ENCODE data around the gene JARID2.

Gene JARID2

DNA sequence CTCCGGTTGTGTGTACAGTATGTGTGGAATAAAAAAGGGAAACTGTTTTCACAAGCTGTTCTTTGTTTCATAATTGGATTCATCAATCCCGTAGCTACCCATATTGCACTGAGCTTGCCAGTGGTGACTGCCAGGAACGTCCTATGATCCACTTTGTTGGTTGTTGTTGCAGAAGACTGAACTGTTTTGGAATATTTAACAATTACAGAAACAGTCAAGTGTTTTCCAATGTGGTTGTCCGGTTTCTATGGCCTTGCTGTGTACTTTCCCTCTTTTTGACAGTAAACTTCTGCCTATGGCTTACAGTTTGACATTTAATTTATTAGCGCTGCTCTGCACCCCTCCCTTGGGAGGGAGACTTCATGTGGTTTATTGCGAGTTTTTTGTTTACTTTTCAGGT is 275.7 kb downstream of the JARID2 start:
- ChIA-PET CTCF (interaction anchor here (0.6 to 1.4 kb wide), 4 partner anchors 10 to 102 kb away, joined by 3 to 7 read pairs (median 4); no protein-coding TSS in a partner anchor), POLR2A (interaction anchor here (1.1 kb wide), 1 partner anchor 13 kb away, joined by 3 read pairs; no protein-coding TSS in a partner anchor)
- Histone ChIP-seq H3K4me1 (ENCODE audit: control extremely low read depth in 1 of 4, control insufficient read depth in 4 of 4, insufficient read depth in 4 of 4, low read length in 3 of 4) (peaks cover 0 to 18% (median 11%) of the 10 kb centered on the region in 4 experiments), H3K36me3 (ENCODE audit: control insufficient read depth in 4 of 4, insufficient read depth in 4 of 4, low read length in 3 of 4) (peaks cover 15 to 93% (median 84%) of the 10 kb centered on the region in 4 experiments), H3K4me3 (ENCODE audit: control insufficient read depth in 1 of 7, extremely low read depth in 1 of 7, insufficient read depth in 4 of 7, low read depth in 2 of 7, low read length in 6 of 7) (no peak overlapping the region), H3K27ac (ENCODE audit: insufficient read depth in 1 of 2, low read depth in 1 of 2, low read length in 2 of 2, poor library complexity in 1 of 2, severe bottlenecking in 2 of 2) (peak overlapping the region; percentile 2 to 50), H3K27me3 (replicated peaks in 2 of 5; ENCODE audit: control insufficient read depth in 4 of 5, insufficient read depth in 5 of 5, low read length in 4 of 5) (no peaks in the 10 kb centered on the region), H3K9me3 (ENCODE audit: control extremely low read depth in 1 of 5, control insufficient read depth in 4 of 5, insufficient read depth in 2 of 5, low read depth in 1 of 5, low read length in 4 of 5) (peaks cover 0 to 3% (median 0%) of the 10 kb centered on the region in 5 experiments)
- no peak for DNase-seq
- WGBS (ENCODE audit: insufficient coverage): 60% methylated on average over 1 of the region's 6 CpGs

DNA sequence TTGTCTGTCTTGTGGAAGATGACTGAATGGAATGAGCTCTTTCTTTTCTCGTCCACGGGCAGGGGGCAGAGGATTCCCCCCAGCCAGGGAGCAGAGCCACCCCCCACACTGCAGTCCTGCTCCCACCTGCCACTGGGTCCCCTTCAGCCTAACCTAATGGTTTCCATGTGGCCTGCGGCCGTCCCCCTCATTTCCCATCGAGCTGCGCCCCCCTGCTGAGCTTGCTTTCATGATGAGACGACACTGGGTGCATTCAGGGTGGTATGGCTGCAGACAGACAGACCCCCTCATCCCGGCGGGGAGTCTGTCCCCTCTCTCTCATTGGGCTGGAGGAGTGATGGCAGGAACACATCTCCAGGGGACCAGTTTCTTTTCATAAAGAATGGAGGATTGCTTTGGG is 276.2 kb downstream of the JARID2 start:
- Histone ChIP-seq H3K27me3 (replicated peaks in 2 of 5; ENCODE audit: control insufficient read depth in 4 of 5, insufficient read depth in 5 of 5, low read length in 4 of 5) (no peaks in the 10 kb centered on the region), H3K4me1 (ENCODE audit: control extremely low read depth in 1 of 4, control insufficient read depth in 4 of 4, insufficient read depth in 4 of 4, low read length in 3 of 4) (peaks cover 0 to 18% (median 11%) of the 10 kb centered on the region in 4 experiments), H3K27ac (ENCODE audit: insufficient read depth in 1 of 2, low read depth in 1 of 2, low read length in 2 of 2, poor library complexity in 1 of 2, severe bottlenecking in 2 of 2) (peak overlapping the region; percentile 2 to 50), H3K36me3 (ENCODE audit: control insufficient read depth in 4 of 4, insufficient read depth in 4 of 4, low read length in 3 of 4) (peaks cover 15 to 90% (median 79%) of the 10 kb centered on the region in 4 experiments), H3K9me3 (ENCODE audit: control extremely low read depth in 1 of 5, control insufficient read depth in 4 of 5, insufficient read depth in 2 of 5, low read depth in 1 of 5, low read length in 4 of 5) (peaks cover 0 to 3% (median 0%) of the 10 kb centered on the region in 5 experiments), H3K4me3 (ENCODE audit: control insufficient read depth in 1 of 7, extremely low read depth in 1 of 7, insufficient read depth in 4 of 7, low read depth in 2 of 7, low read length in 6 of 7) (peak overlapping the region in 1 of 7 experiments; percentile 1)
- DNase-seq: no peak
- POLR2A ChIA-PET: interaction anchor here (1.1 kb wide), 1 partner anchor 13 kb away, joined by 3 read pairs; no protein-coding TSS in a partner anchor
- WGBS (ENCODE audit: insufficient coverage): 91% methylated on average over 7 of the region's 9 CpGs
- CTCF ChIA-PET: interaction anchor here (0.6 to 1.4 kb wide), 4 partner anchors 10 to 102 kb away, joined by 3 to 7 read pairs (median 4); no protein-coding TSS in a partner anchor

DNA sequence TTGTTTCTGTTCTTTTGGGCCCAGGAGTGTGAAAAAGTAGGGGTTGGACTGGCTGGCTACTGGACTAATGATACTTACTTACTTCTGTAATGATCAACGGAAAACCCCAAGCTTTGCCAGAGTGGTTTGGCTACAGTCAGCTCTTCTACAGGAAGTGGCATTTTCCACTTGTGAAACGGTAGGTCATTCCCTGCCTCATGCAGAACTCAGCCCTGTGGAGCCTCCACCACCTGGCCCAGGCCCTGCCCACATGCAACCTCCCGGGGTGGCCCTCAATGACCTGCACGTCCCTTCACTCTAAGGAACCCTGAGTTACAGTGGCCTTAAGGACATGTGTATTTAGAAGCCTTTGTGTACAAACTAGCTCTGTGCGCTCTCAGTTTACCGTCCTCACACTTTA is 276.6 kb downstream of the JARID2 start:
- peak overlapping the region in 1 of 7 experiments; percentile 1 for H3K4me3 ChIP-seq (ENCODE audit: control insufficient read depth in 1 of 7, extremely low read depth in 1 of 7, insufficient read depth in 4 of 7, low read depth in 2 of 7, low read length in 6 of 7)
- peaks cover 0 to 18% (median 11%) of the 10 kb centered on the region in 4 experiments for H3K4me1 ChIP-seq (ENCODE audit: control extremely low read depth in 1 of 4, control insufficient read depth in 4 of 4, insufficient read depth in 4 of 4, low read length in 3 of 4)
- CTCF ChIA-PET: interaction anchor here (1.2 to 1.4 kb wide), 3 partner anchors 9 to 102 kb away, joined by 3 to 7 read pairs (median 4); no protein-coding TSS in a partner anchor
- peak overlapping the region in 1 of 2 experiments; percentile 50 for H3K27ac ChIP-seq (ENCODE audit: insufficient read depth in 1 of 2, low read depth in 1 of 2, low read length in 2 of 2, poor library complexity in 1 of 2, severe bottlenecking in 2 of 2)
- peaks cover 0 to 3% (median 0%) of the 10 kb centered on the region in 5 experiments for H3K9me3 ChIP-seq (ENCODE audit: control extremely low read depth in 1 of 5, control insufficient read depth in 4 of 5, insufficient read depth in 2 of 5, low read depth in 1 of 5, low read length in 4 of 5)
- WGBS (ENCODE audit: insufficient coverage): 45% methylated on average over 4 of the region's 6 CpGs
- no peaks in the 10 kb centered on the region for H3K27me3 ChIP-seq (replicated peaks in 2 of 5; ENCODE audit: control insufficient read depth in 4 of 5, insufficient read depth in 5 of 5, low read length in 4 of 5)
- peaks cover 15 to 89% (median 75%) of the 10 kb centered on the region in 4 experiments for H3K36me3 ChIP-seq (ENCODE audit: control insufficient read depth in 4 of 4, insufficient read depth in 4 of 4, low read length in 3 of 4)
- peak in 2 of 3 donors; percentile 52 to 53 for DNase-seq
- POLR2A ChIA-PET: interaction anchor here (1.1 kb wide), 1 partner anchor 13 kb away, joined by 3 read pairs; no protein-coding TSS in a partner anchor

DNA sequence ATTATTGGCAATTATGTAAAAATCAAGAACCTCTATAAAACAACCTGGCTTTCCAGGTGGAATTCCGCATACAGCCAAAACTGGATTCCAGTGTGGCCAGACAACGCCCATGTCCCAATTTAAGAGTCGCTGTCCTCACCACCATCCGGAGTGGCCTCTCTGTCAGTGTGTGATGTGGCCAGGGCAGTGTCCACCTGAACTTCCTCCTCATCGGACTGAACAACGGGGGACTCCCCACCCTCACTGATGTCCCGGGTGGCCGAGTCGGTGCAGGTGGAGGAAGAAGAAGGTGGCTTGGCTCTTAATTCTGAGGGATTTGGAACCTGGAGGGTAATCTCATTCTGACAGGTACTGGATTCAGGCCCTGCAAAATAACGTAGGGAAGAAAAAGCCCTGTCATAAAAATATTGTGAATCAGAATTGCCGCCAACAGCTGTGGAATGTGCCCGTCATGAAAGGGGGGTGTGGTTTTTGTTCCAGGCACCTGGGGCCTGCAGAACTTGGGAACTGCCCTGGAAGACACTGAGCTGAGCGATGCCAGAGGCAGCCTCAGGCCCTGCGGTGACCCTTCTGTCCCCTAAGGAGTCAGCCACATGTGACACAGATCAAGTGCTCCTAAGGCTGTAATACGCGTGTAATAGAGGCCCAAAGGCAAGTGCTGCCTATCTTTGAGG is 277.1 kb downstream of the JARID2 start:
- CTCF ChIA-PET: interaction anchor here (1.1 to 1.2 kb wide), 2 partner anchors 10 to 42 kb away, joined by 3 to 4 read pairs; no protein-coding TSS in a partner anchor
- DNase-seq: no peak
- Histone ChIP-seq H3K27ac (ENCODE audit: insufficient read depth in 1 of 2, low read depth in 1 of 2, low read length in 2 of 2, poor library complexity in 1 of 2, severe bottlenecking in 2 of 2) (peak overlapping the region in 1 of 2 experiments; percentile 10), H3K9me3 (ENCODE audit: control extremely low read depth in 1 of 5, control insufficient read depth in 4 of 5, insufficient read depth in 2 of 5, low read depth in 1 of 5, low read length in 4 of 5) (peaks cover 0 to 6% (median 0%) of the 10 kb centered on the region in 5 experiments), H3K4me3 (ENCODE audit: control insufficient read depth in 1 of 7, extremely low read depth in 1 of 7, insufficient read depth in 4 of 7, low read depth in 2 of 7, low read length in 6 of 7) (no peak overlapping the region), H3K4me1 (ENCODE audit: control extremely low read depth in 1 of 4, control insufficient read depth in 4 of 4, insufficient read depth in 4 of 4, low read length in 3 of 4) (peaks cover 0 to 18% (median 11%) of the 10 kb centered on the region in 4 experiments), H3K27me3 (replicated peaks in 2 of 5; ENCODE audit: control insufficient read depth in 4 of 5, insufficient read depth in 5 of 5, low read length in 4 of 5) (no peaks in the 10 kb centered on the region), H3K36me3 (ENCODE audit: control insufficient read depth in 4 of 4, insufficient read depth in 4 of 4, low read length in 3 of 4) (peaks cover 13 to 89% (median 73%) of the 10 kb centered on the region in 4 experiments)
- POLR2A ChIA-PET: no interaction called here
- WGBS (ENCODE audit: insufficient coverage): 95% methylated on average over 14 of the region's 16 CpGs

DNA sequence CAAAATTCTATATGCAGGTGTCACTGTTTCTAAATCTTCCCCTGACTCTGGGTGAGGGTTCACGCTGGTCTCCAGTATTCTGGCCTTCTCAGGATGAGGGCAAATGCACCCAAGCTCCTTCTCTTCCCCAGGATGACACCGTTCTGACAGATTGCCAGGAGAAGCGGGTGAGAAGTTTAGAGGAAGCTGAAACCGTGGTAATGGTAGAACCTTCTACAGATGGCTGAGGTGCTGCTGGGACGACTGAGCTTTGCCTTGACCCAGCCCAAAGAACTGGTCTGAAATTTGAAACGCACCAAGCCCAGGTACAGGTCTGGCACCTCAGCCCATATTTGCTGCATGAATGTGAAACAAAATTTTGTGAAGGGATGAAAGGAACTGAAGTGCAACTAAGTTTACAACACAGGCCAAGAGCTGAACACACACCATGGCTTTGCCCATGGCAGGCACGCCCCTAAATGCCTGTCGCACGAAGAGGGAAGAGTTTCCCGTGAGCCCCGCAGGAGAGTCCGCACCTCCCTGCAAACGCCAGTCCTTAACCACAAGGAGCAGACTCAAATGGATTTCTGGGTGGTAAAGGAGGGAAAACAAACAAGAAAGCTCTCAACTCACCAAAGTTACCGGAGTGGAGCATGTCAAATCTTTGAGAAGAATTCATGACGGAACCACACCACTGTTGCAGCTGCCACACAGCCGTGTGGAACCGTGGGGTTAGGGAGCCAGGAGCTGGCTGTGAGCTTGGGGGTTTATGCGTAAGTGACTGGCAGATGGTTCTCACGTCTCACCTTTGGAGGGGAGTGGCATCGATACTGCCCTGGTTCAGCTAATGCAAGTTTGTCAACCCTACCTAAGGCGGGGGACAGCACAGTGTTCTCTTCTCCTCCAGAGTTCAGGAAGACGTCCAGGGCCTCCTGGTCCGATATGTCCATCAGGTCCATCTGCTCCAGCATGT is 278.1 kb downstream of the JARID2 start:
- ChIA-PET POLR2A (interaction anchor here (0.6 kb wide), 1 partner anchor 581 kb away, joined by 3 read pairs; no protein-coding TSS in a partner anchor), CTCF (interaction anchor here (0.7 to 2.0 kb wide), 4 partner anchors 10 to 102 kb away, joined by 3 to 4 read pairs (median 4); no protein-coding TSS in a partner anchor)
- Histone ChIP-seq H3K36me3 (ENCODE audit: control insufficient read depth in 4 of 4, insufficient read depth in 4 of 4, low read length in 3 of 4) (peaks cover 13 to 89% (median 72%) of the 10 kb centered on the region in 4 experiments), H3K4me3 (ENCODE audit: control insufficient read depth in 1 of 7, extremely low read depth in 1 of 7, insufficient read depth in 4 of 7, low read depth in 2 of 7, low read length in 6 of 7) (no peak overlapping the region), H3K4me1 (ENCODE audit: control extremely low read depth in 1 of 4, control insufficient read depth in 4 of 4, insufficient read depth in 4 of 4, low read length in 3 of 4) (peaks cover 0 to 18% (median 11%) of the 10 kb centered on the region in 4 experiments), H3K9me3 (ENCODE audit: control extremely low read depth in 1 of 5, control insufficient read depth in 4 of 5, insufficient read depth in 2 of 5, low read depth in 1 of 5, low read length in 4 of 5) (peaks cover 0 to 11% (median 0%) of the 10 kb centered on the region in 5 experiments), H3K27ac (ENCODE audit: insufficient read depth in 1 of 2, low read depth in 1 of 2, low read length in 2 of 2, poor library complexity in 1 of 2, severe bottlenecking in 2 of 2) (no peak overlapping the region), H3K27me3 (replicated peaks in 2 of 5; ENCODE audit: control insufficient read depth in 4 of 5, insufficient read depth in 5 of 5, low read length in 4 of 5) (no peaks in the 10 kb centered on the region)
- no peak for DNase-seq
- WGBS (ENCODE audit: insufficient coverage): 95% methylated on average over 21 of the region's 23 CpGs

DNA sequence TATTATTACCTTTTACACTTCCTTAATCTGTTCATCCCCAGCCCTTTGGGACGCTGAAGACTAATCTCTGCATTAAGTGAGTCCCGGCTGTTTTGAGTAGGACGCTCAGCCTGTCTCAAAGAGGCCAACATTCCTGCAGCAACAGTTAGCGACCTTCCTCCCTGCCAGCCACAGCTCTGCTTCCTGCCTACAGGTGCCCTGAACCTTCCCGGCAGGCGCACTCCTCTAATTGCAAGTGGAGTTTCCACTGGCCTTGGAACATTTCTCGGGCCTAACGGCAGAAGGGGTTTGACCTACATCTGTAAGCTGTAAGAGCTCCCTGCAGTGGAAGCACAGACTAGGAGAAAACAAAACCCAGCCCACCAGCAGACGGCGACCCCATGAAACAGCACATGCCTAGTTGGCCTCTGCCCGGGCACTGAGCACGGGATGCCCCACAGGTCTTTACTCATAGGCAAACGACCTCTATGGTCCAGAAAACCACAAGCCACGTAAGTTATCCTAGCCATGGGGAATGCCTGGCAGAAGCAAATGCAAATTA is 279.1 kb downstream of the JARID2 start:
- CTCF ChIA-PET: interaction anchor here (0.7 to 2.0 kb wide), 2 partner anchors 11 to 101 kb away, joined by 3 to 4 read pairs; no protein-coding TSS in a partner anchor
- peaks cover 10 to 87% (median 69%) of the 10 kb centered on the region in 4 experiments for H3K36me3 ChIP-seq (ENCODE audit: control insufficient read depth in 4 of 4, insufficient read depth in 4 of 4, low read length in 3 of 4)
- H3K9me3 ChIP-seq (ENCODE audit: control extremely low read depth in 1 of 5, control insufficient read depth in 4 of 5, insufficient read depth in 2 of 5, low read depth in 1 of 5, low read length in 4 of 5): peaks cover 0 to 13% (median 0%) of the 10 kb centered on the region in 5 experiments
- DNase-seq: no peak
- H3K4me1 ChIP-seq (ENCODE audit: control extremely low read depth in 1 of 4, control insufficient read depth in 4 of 4, insufficient read depth in 4 of 4, low read length in 3 of 4): peaks cover 0 to 18% (median 11%) of the 10 kb centered on the region in 4 experiments
- no peak overlapping the region for H3K27ac ChIP-seq (ENCODE audit: insufficient read depth in 1 of 2, low read depth in 1 of 2, low read length in 2 of 2, poor library complexity in 1 of 2, severe bottlenecking in 2 of 2)
- 96% methylated on average over 11 of the region's 14 CpGs for WGBS (ENCODE audit: insufficient coverage)
- H3K27me3 ChIP-seq (replicated peaks in 2 of 5; ENCODE audit: control insufficient read depth in 4 of 5, insufficient read depth in 5 of 5, low read length in 4 of 5): no peaks in the 10 kb centered on the region
- POLR2A ChIA-PET: no interaction called here
- no peak overlapping the region for H3K4me3 ChIP-seq (ENCODE audit: control insufficient read depth in 1 of 7, extremely low read depth in 1 of 7, insufficient read depth in 4 of 7, low read depth in 2 of 7, low read length in 6 of 7)

All from common myeloid progenitor, CD34-positive (primary cell).